NCI-H345 (cell line): ENCODE measurements around the gene TENM4.

Source experiments
- DNase-seq: peaks from one replicate; lab custom pipeline; 2025; lab: John Stamatoyannopoulos, UW

TENM4 gene

GRCh38 chr11:78699609-78700135 is 741.2 kb downstream of the TENM4 start:
- no peak for DNase-seq

GRCh38 chr11:78698612-78699011 is 742.2 kb downstream of the TENM4 start:
- no peak for DNase-seq

- no peak for DNase-seq
Measured at GRCh38 chr11:78696177-78696576, 744.7 kb downstream of the TENM4 start.

GRCh38 chr11:78694152-78694551 is 746.7 kb downstream of the TENM4 start:
- DNase-seq, result no peak

- no peak for DNase-seq
Measured at GRCh38 chr11:78691215-78691614, 749.6 kb downstream of the TENM4 start.

GRCh38 chr11:78690352-78690987 is 750.4 kb downstream of the TENM4 start:
- no peak for DNase-seq

- no peak for DNase-seq
Measured at GRCh38 chr11:78689585-78690153, 751.2 kb downstream of the TENM4 start.

- DNase-seq, result no peak
Measured at GRCh38 chr11:78689101-78689500, 751.7 kb downstream of the TENM4 start.

GRCh38 chr11:78688460-78688859 is 752.4 kb downstream of the TENM4 start:
- no peak for DNase-seq

GRCh38 chr11:78685156-78685555 is 755.7 kb downstream of the TENM4 start:
- DNase-seq, result no peak

GRCh38 chr11:78684377-78684776 is 756.5 kb downstream of the TENM4 start:
- DNase-seq, result no peak

- no peak for DNase-seq
Measured at GRCh38 chr11:78683774-78684173, 757.1 kb downstream of the TENM4 start.

- DNase-seq, result no peak
Measured at GRCh38 chr11:78676026-78676557, 764.7 kb downstream of the TENM4 start.

GRCh38 chr11:78672850-78673620 is 767.8 kb downstream of the TENM4 start:
- no peak for DNase-seq

- no peak for DNase-seq
Measured at GRCh38 chr11:78669249-78669648, 771.6 kb downstream of the TENM4 start.

GRCh38 chr11:78667461-78667860 is 773.4 kb downstream of the TENM4 start:
- DNase-seq, result no peak

- no peak for DNase-seq
Measured at GRCh38 chr11:78666675-78667160, 774.1 kb downstream of the TENM4 start.

GRCh38 chr11:78664636-78665035 is 776.2 kb downstream of the TENM4 start:
- no peak for DNase-seq

GRCh38 chr11:78662811-78663210 is 778.0 kb downstream of the TENM4 start:
- DNase-seq, result no peak

GRCh38 chr11:78660471-78660870 is 780.4 kb downstream of the TENM4 start:
- DNase-seq, result no peak

- peak; percentile 53 for DNase-seq
Measured at GRCh38 chr11:78659326-78660270, 781.2 kb downstream of the TENM4 start.
